Inflammatory macrophage (primary cell): ENCODE results near the gene TRMT1L.

Experiments
- DNase-seq, 2 donors: peaks; one replicate each; pipeline ENCODE4 v3.0.0-alpha.2; 2020 to 2022

Gene TRMT1L

GRCh38 chr1:185129708-185130107, 27.0 kb downstream of the TRMT1L start:
- peak in 1 of 2 donors; percentile 43 for DNase-seq

- no peak for DNase-seq
These were observed 44.4 kb downstream of the TRMT1L start for GRCh38 chr1:185112356-185112755.

GRCh38 chr1:185111873-185112272, 44.9 kb downstream of the TRMT1L start:
- DNase-seq: no peak

- DNase-seq: no peak
These were observed 46.6 kb downstream of the TRMT1L start for GRCh38 chr1:185110145-185110544.

- no peak for DNase-seq
These were observed 48.4 kb downstream of the TRMT1L start for GRCh38 chr1:185108321-185108720.

- DNase-seq: no peak
These were observed 51.6 kb downstream of the TRMT1L start for GRCh38 chr1:185105121-185105520.

- DNase-seq: no peak
These were observed 52.7 kb downstream of the TRMT1L start for GRCh38 chr1:185104083-185104482.

GRCh38 chr1:185096531-185096930, 60.2 kb downstream of the TRMT1L start:
- no peak for DNase-seq

- DNase-seq: no peak
These were observed 62.0 kb downstream of the TRMT1L start for GRCh38 chr1:185094761-185095160.

- no peak for DNase-seq
These were observed 65.3 kb downstream of the TRMT1L start for GRCh38 chr1:185091480-185091879.

- DNase-seq: no peak
These were observed 69.0 kb downstream of the TRMT1L start for GRCh38 chr1:185087746-185088145.

- DNase-seq: no peak
These were observed 69.7 kb downstream of the TRMT1L start for GRCh38 chr1:185087101-185087500.

- no peak for DNase-seq
These were observed 72.9 kb downstream of the TRMT1L start for GRCh38 chr1:185083818-185084217.

GRCh38 chr1:185080422-185080821, 76.3 kb downstream of the TRMT1L start:
- no peak for DNase-seq

GRCh38 chr1:185077374-185077773, 79.4 kb downstream of the TRMT1L start:
- DNase-seq: no peak

- DNase-seq: no peak
These were observed 81.3 kb downstream of the TRMT1L start for GRCh38 chr1:185075476-185075875.

GRCh38 chr1:185074307-185074706, 82.4 kb downstream of the TRMT1L start:
- no peak for DNase-seq

GRCh38 chr1:185073725-185074124, 83.0 kb downstream of the TRMT1L start:
- DNase-seq: no peak

- no peak for DNase-seq
These were observed 86.7 kb downstream of the TRMT1L start for GRCh38 chr1:185070051-185070450.

GRCh38 chr1:185069202-185069772, 87.5 kb downstream of the TRMT1L start:
- DNase-seq: no peak

- DNase-seq: no peak
These were observed 88.4 kb downstream of the TRMT1L start for GRCh38 chr1:185068341-185068740.
